HUES48 (cell line): Measurements from ENCODE around the gene PAK3.

Experiments used
- H3K27ac ChIP-seq: one replicate; pipeline ENCODE4 v1.7.0; 2013; ENCODE audit warnings: low read depth, low read length, inconsistent platforms
- H3K27me3 ChIP-seq: 2 replicates; pipeline ENCODE4 v1.6.1; 2013; ENCODE audit warnings: mild to moderate bottlenecking, low read length; ENCODE audit not compliant: control insufficient read depth, insufficient read depth
- H3K36me3 ChIP-seq: 2 replicates; pipeline ENCODE4 v1.6.1; 2013; ENCODE audit warnings: low read length; ENCODE audit not compliant: control insufficient read depth, insufficient read depth
- H3K4me1 ChIP-seq: 2 replicates; pipeline ENCODE4 v1.6.1; 2013; ENCODE audit warnings: mild to moderate bottlenecking, low read length; ENCODE audit not compliant: control insufficient read depth, insufficient read depth
- H3K4me3 ChIP-seq: 2 replicates; pipeline ENCODE4 v1.5.1; 2013; ENCODE audit warnings: mild to moderate bottlenecking, low read depth, low read length
- H3K9ac ChIP-seq: 2 replicates; pipeline ENCODE4 v1.6.1; 2013; ENCODE audit warnings: mild to moderate bottlenecking, low read depth, low read length, moderate library complexity
- H3K9me3 ChIP-seq: 2 replicates; pipeline ENCODE4 v1.6.1; 2013; ENCODE audit warnings: low read length; ENCODE audit not compliant: control insufficient read depth, insufficient read depth

Gene PAK3

DNA sequence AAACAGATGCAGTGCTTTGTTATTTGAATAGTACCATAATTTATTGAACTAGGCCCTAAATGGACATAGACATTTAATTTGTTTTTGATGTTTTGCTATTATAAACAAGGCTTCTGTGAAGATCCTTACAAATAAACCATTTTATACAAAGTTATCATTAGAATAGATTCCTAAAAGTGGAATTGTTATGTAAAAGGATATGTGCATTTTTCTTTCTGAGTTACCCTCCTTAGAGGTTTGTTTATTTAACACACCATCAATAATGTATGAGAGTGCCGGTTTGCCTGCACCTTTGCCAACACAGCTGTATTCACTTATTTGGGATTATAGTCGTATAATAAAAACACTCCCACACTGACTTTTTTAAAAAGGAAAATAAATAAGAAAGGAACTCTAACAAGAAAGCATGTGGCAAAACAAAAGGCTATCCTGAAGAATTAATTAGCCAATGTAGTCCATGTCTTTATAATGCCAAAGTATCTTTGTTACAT lies 84.8 kb downstream of the PAK3 start:
- Histone ChIP-seq H3K4me1 (peaks cover 43% of the 10 kb centered on the region), H3K9me3 (no peaks in the 10 kb centered on the region), H3K4me3 (no peak overlapping the region), H3K27me3 (no peaks in the 10 kb centered on the region), H3K27ac (no peak overlapping the region), H3K36me3 (no peaks in the 10 kb centered on the region), H3K9ac (no peak overlapping the region)

DNA sequence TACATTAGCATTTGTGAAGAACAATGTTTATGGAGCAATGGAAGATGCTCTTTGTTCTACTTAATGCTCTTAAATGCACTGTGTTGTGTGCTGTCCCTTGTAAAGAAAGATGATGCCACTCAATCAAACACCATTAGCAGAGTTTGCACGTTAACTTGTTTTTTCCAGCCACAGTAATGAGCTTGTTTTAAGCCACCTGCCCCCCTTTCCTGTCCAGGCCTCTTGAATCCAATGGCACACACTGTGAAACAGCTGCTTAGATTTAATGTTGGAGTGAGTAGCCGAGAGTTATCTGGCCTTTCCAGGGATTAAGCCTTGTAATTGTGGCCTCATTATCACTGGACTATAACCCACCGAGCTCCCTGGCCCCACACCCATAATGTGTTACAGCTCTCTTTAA lies 86.0 kb downstream of the PAK3 start:
- H3K27ac ChIP-seq, result peak overlapping the region; percentile 54
- H3K4me3 ChIP-seq, result peak overlapping the region; percentile 27; the same call in 1 of the 2 replicates
- peak overlapping the region; percentile 22; the same call in 1 of the 2 replicates for H3K9ac ChIP-seq
- H3K36me3 ChIP-seq, result no peaks in the 10 kb centered on the region
- no peaks in the 10 kb centered on the region for H3K9me3 ChIP-seq
- H3K27me3 ChIP-seq, result no peaks in the 10 kb centered on the region
- H3K4me1 ChIP-seq, result peaks cover 40% of the 10 kb centered on the region

DNA sequence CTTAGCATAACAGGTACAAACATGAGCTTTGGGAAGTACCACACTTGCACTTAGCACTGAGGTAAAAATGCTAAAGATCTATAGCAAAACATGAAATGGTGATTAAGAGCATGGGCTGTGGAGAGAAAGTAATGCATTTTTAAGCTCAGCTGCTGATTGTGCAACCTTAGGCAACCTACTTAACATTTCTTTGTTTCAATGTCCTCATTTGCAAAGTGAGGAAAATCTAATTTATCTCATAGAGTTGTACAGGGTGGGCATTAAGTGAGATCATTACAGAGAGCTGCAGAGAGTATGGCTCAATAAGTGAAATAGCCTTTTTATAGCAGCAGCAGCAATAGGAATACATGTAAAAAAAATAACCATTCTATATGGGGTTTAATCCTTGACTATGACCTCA lies 87.0 kb downstream of the PAK3 start:
- Histone ChIP-seq H3K9ac (no peak overlapping the region), H3K4me1 (peaks cover 35% of the 10 kb centered on the region), H3K9me3 (no peaks in the 10 kb centered on the region), H3K27me3 (no peaks in the 10 kb centered on the region), H3K36me3 (no peaks in the 10 kb centered on the region), H3K4me3 (no peak overlapping the region), H3K27ac (no peak overlapping the region)

DNA sequence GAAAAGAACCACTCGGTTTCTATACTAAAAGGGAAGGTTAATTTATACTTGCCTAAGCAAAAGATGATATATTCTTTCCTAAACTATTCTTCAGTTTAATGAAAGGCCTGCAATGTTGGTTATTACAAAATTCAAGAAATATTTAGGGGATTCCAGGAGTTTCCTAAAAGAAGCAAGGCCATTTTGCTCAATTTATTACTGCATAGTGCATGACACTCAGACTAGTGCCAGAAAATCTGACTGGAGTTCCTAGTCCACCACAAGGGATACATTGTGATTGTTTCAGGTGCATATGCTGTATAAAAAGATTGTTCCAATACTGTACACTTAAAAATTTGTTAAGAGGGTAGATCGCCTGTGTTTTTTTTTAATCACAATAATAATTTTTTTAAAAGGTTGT lies 95.6 kb downstream of the PAK3 start:
- Histone ChIP-seq H3K4me1 (peaks cover 6% of the 10 kb centered on the region; the same call in 1 of the 2 replicates), H3K9ac (no peak overlapping the region), H3K36me3 (no peaks in the 10 kb centered on the region), H3K4me3 (no peak overlapping the region), H3K27ac (no peak overlapping the region), H3K27me3 (peaks cover 4% of the 10 kb centered on the region; the same call in 1 of the 2 replicates), H3K9me3 (no peaks in the 10 kb centered on the region)

DNA sequence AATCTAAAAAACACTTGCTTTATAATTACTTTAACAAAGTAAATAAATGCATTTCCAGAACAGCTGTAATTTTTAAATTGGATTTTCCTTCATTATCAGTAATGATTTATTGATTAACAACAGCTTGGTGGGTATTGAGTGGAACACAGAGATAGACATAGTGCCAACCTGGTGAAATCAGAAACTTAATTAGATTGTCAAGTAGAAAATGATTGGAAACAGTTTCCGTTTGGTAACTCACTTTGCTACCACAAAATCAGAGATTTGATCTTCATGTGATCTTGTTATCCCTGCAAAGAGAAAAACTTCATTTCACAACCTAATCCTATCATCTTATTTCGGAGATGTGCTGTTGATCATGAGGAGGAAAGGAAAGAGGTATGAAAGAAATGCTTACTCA lies 103.5 kb downstream of the PAK3 start:
- Histone ChIP-seq H3K9ac (no peak overlapping the region), H3K27me3 (no peaks in the 10 kb centered on the region), H3K36me3 (no peaks in the 10 kb centered on the region), H3K4me1 (peaks cover 6% of the 10 kb centered on the region; the same call in 1 of the 2 replicates), H3K9me3 (no peaks in the 10 kb centered on the region), H3K4me3 (no peak overlapping the region), H3K27ac (no peak overlapping the region)

DNA sequence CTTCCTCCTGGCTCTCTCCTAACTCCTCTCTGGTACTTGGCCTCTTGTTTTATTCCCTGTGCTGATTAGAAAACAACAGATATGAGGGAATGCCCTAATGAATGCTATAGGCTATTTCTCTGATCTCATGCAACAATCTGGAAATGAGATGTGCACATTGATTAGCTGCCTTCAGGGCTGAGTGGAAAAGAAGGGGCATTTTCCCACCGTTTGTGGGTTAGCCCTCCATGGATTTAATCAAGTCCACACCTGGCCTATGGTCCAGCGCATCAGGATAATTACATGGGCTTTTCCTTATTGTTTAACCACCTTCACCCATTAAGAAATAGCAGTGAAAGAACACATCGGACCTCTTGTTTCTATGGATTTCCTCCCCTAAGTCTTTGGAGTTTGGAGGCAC lies 104.3 kb downstream of the PAK3 start:
- no peak overlapping the region for H3K9ac ChIP-seq
- peaks cover 6% of the 10 kb centered on the region; the same call in 1 of the 2 replicates for H3K4me1 ChIP-seq
- no peaks in the 10 kb centered on the region for H3K36me3 ChIP-seq
- no peaks in the 10 kb centered on the region for H3K9me3 ChIP-seq
- no peaks in the 10 kb centered on the region for H3K27me3 ChIP-seq
- H3K27ac ChIP-seq, result no peak overlapping the region
- no peak overlapping the region for H3K4me3 ChIP-seq

DNA sequence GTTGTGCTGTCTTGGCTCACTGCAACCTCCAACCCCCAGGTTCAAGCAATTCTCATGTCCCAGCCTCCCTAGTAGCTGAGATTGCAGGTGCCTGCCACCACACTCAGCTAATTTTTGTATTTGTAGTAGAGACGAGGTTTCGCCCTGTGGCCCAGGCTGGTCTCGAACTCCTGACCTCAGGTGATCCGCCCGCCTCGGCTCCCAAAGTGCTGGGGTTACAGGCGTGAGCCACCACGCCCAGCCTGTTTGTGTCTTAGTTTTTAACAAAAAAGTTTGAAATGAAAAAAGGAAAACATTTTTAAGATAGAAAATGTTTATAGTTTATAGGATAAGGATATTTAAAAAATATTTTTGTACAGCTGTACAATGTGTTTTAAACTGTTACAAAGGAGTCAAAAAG lies 111.9 kb downstream of the PAK3 start:
- no peaks in the 10 kb centered on the region for H3K9me3 ChIP-seq
- H3K4me3 ChIP-seq, result no peak overlapping the region
- H3K27ac ChIP-seq, result no peak overlapping the region
- H3K27me3 ChIP-seq, result no peaks in the 10 kb centered on the region; the same call in none of the 2 replicates
- no peak overlapping the region for H3K9ac ChIP-seq
- no peaks in the 10 kb centered on the region for H3K36me3 ChIP-seq
- H3K4me1 ChIP-seq, result no peaks in the 10 kb centered on the region; the same call in 1 of the 2 replicates

DNA sequence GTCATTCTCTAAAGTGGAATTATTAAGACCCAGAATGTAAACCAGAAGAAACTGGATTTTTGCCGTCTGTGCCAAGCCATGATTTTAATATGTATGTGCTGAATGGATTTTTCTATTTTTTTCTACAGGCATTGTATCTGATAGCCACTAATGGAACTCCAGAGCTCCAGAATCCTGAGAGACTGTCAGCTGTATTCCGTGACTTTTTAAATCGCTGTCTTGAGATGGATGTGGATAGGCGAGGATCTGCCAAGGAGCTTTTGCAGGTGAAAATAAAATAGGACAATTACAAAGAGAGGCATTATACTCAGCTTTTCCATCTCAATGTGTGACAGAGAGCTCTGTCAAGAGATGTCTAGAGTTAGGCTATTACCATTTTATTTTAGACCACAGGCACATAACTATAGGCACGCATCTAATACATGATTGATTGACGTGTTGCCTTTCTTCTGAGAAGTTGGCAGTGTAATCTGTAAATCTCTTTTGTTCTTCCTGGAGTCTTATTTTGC lies 120.4 kb downstream of the PAK3 start:
- no peak overlapping the region for H3K4me3 ChIP-seq
- H3K9ac ChIP-seq, result no peak overlapping the region
- peaks cover 7% of the 10 kb centered on the region; the same call in 1 of the 2 replicates for H3K27me3 ChIP-seq
- no peaks in the 10 kb centered on the region for H3K9me3 ChIP-seq
- no peaks in the 10 kb centered on the region; the same call in 1 of the 2 replicates for H3K36me3 ChIP-seq
- H3K27ac ChIP-seq, result no peak overlapping the region
- peaks cover 4% of the 10 kb centered on the region; the same call in 1 of the 2 replicates for H3K4me1 ChIP-seq

DNA sequence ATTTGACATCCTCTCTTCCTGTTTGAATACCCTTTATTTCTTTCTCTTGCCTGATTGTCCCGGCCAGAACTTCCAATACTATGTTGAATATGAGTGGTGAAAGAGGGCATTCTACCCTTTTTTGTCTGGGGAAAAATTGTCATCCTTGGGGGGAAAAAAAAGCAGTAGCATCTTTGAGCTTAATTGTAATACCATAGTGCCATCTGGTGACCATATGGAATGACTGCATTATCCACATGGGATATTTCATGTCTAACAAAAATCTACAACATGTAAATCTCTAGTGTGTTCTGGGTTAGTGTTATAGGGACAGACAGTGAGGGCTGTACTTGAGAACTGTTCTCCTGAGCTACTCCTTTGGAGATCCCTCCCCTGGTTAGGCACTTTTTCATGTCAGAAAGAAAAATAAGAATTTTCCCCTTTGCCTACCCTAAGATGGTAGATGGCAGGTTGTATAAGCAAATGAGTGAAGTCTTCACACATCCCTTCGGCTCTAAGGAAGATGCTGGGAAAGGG lies 148.3 kb downstream of the PAK3 start:
- H3K36me3 ChIP-seq, result no peaks in the 10 kb centered on the region
- H3K9me3 ChIP-seq, result no peaks in the 10 kb centered on the region
- H3K4me1 ChIP-seq, result no peaks in the 10 kb centered on the region
- H3K27me3 ChIP-seq, result peaks cover 4% of the 10 kb centered on the region; the same call in 1 of the 2 replicates
- no peak overlapping the region for H3K4me3 ChIP-seq
- no peak overlapping the region for H3K27ac ChIP-seq
- no peak overlapping the region for H3K9ac ChIP-seq

DNA sequence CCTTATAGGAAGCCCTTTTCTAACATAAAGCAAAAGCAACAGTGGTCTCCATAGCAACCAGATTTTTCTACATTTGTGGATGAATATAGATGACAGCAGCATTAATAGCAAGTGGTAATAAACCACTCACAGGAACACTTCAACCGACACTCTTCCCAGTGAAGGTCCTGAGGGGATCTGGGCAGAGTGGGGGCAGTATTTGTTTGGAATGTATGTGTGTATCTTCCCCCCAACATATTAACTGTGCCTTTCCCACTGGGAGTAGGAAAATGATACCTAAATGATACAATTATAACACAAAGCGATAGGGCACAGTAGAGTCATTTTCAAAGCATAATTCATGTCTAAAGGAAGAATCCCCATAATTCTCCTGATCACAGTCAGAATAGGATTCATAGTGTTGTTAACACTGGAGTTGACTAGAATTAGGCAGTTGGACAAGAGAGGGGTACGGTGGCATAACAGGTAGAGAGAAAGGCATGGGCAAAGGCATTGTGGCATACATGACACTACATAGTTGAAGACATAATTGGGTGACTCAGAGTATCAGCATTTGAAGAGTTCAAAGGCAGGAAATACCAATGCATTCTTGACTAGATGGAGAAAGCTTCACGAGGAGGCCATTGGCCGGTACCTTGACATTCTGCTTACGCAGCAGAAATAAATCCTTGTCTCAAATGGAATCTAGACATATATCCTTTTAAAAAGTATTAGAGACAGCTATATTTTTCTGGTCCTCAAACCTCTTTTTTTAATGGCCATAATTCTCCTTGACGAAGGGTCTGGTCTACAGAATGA lies 159.1 kb downstream of the PAK3 start:
- Histone ChIP-seq H3K27ac (no peak overlapping the region), H3K27me3 (peaks cover 5% of the 10 kb centered on the region; the same call in 1 of the 2 replicates), H3K9ac (no peak overlapping the region), H3K36me3 (no peaks in the 10 kb centered on the region), H3K4me3 (no peak overlapping the region), H3K4me1 (no peaks in the 10 kb centered on the region), H3K9me3 (no peaks in the 10 kb centered on the region)

DNA sequence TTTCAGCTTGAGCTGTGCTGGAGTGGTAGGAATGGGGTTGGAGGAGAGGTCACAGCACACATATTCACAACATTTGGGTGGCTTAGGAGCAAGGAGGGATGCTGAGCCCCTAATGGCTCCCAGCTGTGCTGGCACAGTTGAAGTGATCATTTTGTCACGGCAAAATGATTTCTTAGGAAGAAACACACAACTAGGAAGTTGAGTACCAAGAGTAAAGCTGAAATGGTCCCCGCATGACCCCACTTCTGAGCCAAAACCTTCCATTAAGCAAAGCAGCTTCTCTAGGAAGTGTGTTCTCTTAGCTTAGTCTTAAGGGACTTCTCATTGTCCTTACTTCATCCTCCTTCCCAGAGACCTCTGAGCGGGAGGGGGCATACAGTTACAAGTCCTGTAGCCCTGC lies 161.7 kb downstream of the PAK3 start:
- no peaks in the 10 kb centered on the region for H3K9me3 ChIP-seq
- no peak overlapping the region for H3K27ac ChIP-seq
- H3K4me1 ChIP-seq, result no peaks in the 10 kb centered on the region
- H3K4me3 ChIP-seq, result no peak overlapping the region
- H3K9ac ChIP-seq, result no peak overlapping the region
- H3K36me3 ChIP-seq, result no peaks in the 10 kb centered on the region
- H3K27me3 ChIP-seq, result peaks cover 6% of the 10 kb centered on the region; the same call in 1 of the 2 replicates
